Epithelial cell of esophagus (primary cell): ENCODE measurements around the gene STXBP3.

ENCODE experiments used
- DNase-seq: peaks from one replicate; pipeline ENCODE4 v3.0.0; 2010; ENCODE audit warnings: low read depth
- H3K4me3 ChIP-seq: 2 replicates; pipeline ENCODE4 v1.5.1; 2011; ENCODE audit warnings: mild to moderate bottlenecking, low read length, control low read depth
- CTCF ChIP-seq: IDR thresholded peaks from 2 replicates; pipeline ENCODE4 v1.5.1; 2011; ENCODE audit warnings: low read depth, mild to moderate bottlenecking, low read length, control low read depth, inconsistent platforms; ENCODE audit not compliant: insufficient read depth; ENCODE audit errors: missing control alignments

The STXBP3 gene

GRCh38 chr1:108826081-108826635 lies 79.7 kb downstream of the STXBP3 start:
- no peak overlapping the region for H3K4me3 ChIP-seq
- DNase-seq, result peak; percentile 58
- no peak for TF ChIP-seq CTCF

- TF ChIP-seq CTCF, result peak; percentile 84
- H3K4me3 ChIP-seq, result no peak overlapping the region
- DNase-seq, result peak; percentile 99
These were observed 81.8 kb downstream of the STXBP3 start for GRCh38 chr1:108828074-108828961.

GRCh38 chr1:108829498-108829916 lies 83.0 kb downstream of the STXBP3 start:
- no peak for TF ChIP-seq CTCF
- peak; percentile 47 for DNase-seq
- H3K4me3 ChIP-seq, result no peak overlapping the region

GRCh38 chr1:108830119-108831008 lies 83.9 kb downstream of the STXBP3 start:
- no peak for TF ChIP-seq CTCF
- DNase-seq, result peak; percentile 85

GRCh38 chr1:108831225-108831624 lies 84.8 kb downstream of the STXBP3 start:
- no peak overlapping the region for H3K4me3 ChIP-seq

More at GRCh38 chr1:108830119-108831008, 83.9 kb downstream of the STXBP3 start:
- H3K4me3 ChIP-seq, result peak overlapping the region; percentile 12

GRCh38 chr1:108832929-108833328 lies 86.5 kb downstream of the STXBP3 start:
- no peak for DNase-seq
- TF ChIP-seq CTCF, result no peak
- no peak overlapping the region for H3K4me3 ChIP-seq

More at GRCh38 chr1:108831225-108831624, 84.8 kb downstream of the STXBP3 start:
- DNase-seq, result peak; percentile 50
- no peak for TF ChIP-seq CTCF
